K562 (cell line): ENCODE measurements around the gene NTPCR.

Experiments used
- CHD2 ChIP-seq: IDR thresholded peaks from 2 replicates; pipeline ENCODE4 v1.6.1; 2011; ENCODE audit warnings: low read depth, low read length
- CTCF ChIP-seq, 3 experiments: IDR thresholded peaks in 2 of 3; conservative IDR thresholded peaks in 1 of 3; 2 replicates each; pipeline ENCODE4 v1.5.1; 2011 to 2012; ENCODE audit warnings: low read length in 3 of 3, mild to moderate bottlenecking in 3 of 3, control low read depth in 2 of 3, improper control_type of control experiment in 1 of 3, inconsistent platforms in 1 of 3, low read depth in 1 of 3, mixed read lengths in 1 of 3, moderate library complexity in 1 of 3; ENCODE audit not compliant: insufficient read depth in 2 of 3
- FUS ChIP-seq: fragments of 200-400 bp; formaldehyde crosslinking; optimal IDR thresholded peaks from 2 replicates; pipeline ENCODE3; 2017; ENCODE audit warnings: low read depth, low read length
- HDAC2 ChIP-seq: fragments of 450-650 bp; IDR thresholded peaks from 2 replicates; pipeline ENCODE4 v1.6.1; 2016; ENCODE audit warnings: mild to moderate bottlenecking
- HMGXB4 ChIP-seq: sonication (generic); formaldehyde crosslinking; IDR thresholded peaks from 2 replicates; pipeline ENCODE4 v1.8.1; 2023; ENCODE audit warnings: mild to moderate bottlenecking, missing genetic modification reagents
- MXD1 ChIP-seq: fragments of 250-450 bp; sonication (Bioruptor Pico); IDR thresholded peaks from 2 replicates; pipeline ENCODE4 v1.8.0; 2021; ENCODE audit warnings: borderline replicate concordance, mild to moderate bottlenecking, moderate library complexity; ENCODE audit not compliant: poor library complexity, severe bottlenecking
- PRDM10 ChIP-seq: fragments of 450-650 bp; IDR thresholded peaks from 2 replicates; pipeline ENCODE4 v1.6.1; 2018; ENCODE audit not compliant: partially characterized antibody

GRCh38 chr1:232995189-232995588 is 44.8 kb downstream of the NTPCR start:
- no peak for TF ChIP-seq FUS
- no peak for TF ChIP-seq CTCF (IDR thresholded peaks at IDR 0.05 in 2 of 3, conservative IDR thresholded peaks at IDR 0.05 in 1 of 3; ENCODE audit: insufficient read depth in 2 of 3, low read depth in 1 of 3, low read length in 3 of 3)
- TF ChIP-seq HMGXB4 = no peak
- TF ChIP-seq CHD2 = no peak
- TF ChIP-seq PRDM10 = no peak
- no peak for TF ChIP-seq MXD1
- no peak for TF ChIP-seq HDAC2
